HG02840 (cell line): ENCODE data around the gene FPGS.

Experiments used
- ATAC-seq: cut with Tn5 transposase; IDR thresholded peaks from one replicate; pipeline ENCODE4 v1.9.1; 2021; ENCODE audit warnings: mild to moderate bottlenecking, moderate library complexity, moderate number of reproducible peaks; ENCODE audit not compliant: unreplicated experiment, low FRiP score

The FPGS gene

DNA sequence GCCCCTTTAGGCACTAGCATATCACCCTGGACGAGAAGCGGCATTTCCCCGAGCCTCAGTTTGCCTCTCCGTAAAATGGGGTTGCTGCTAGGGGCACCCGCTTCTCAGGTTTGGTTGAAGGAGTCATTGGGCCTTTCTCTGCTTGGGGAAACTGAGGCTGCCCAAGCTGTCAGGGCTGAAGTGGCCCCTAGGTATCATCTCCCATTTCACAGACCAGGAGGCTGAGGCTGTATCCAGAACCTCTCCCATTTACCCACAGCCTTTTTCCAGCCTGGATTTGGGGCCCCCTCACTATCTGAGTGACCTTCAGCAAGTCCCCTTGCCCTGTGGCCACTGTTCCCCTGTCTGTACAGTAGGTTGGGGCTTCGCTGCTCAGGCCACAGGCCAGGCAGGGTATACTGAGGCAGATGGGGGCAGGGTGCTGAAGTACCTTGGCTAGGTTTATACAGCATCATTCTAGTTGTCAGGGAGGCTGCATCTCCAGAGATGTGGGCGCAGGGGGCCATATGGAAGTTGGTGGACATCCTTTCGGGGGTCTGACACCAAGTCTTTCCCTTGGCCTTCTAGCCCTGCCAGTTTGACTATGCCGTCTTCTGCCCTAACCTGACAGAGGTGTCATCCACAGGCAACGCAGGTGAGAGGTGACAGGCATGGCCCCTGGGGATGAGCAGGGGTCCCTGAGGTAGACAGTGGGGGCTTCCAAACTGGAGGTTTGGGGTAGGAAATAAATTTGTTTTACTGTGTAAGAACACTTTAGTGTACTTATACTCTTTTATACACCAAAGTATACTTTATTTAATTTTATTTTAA is 7.9 kb downstream of the FPGS start:
- no peak for ATAC-seq

- no peak for ATAC-seq
These were observed 9.3 kb downstream of the FPGS start for GRCh38 chr9:127812011-127812410.

DNA sequence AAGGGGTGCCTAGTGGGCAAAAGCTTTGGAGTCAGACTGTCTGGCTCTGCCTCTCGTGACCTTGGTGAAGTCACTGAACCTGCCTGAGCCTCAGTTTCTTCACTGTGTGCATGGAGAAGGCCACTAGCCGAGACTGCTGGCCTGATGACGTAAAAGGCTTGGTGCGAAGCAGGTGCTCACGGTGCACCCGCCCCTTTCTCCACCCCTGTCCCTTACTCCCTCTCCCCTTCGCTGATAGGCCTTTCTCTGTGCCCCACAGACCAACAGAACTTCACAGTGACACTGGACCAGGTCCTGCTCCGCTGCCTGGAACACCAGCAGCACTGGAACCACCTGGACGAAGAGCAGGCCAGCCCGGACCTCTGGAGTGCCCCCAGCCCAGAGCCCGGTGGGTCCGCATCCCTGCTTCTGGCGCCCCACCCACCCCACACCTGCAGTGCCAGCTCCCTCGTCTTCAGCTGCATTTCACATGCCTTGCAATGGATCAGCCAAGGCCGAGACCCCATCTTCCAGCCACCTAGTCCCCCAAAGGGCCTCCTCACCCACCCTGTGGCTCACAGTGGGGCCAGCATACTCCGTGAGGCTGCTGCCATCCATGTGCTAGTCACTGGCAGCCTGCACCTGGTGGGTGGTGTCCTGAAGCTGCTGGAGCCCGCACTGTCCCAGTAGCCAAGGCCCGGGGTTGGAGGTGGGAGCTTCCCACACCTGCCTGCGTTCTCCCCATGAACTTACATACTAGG is 10.4 kb downstream of the FPGS start:
- no peak for ATAC-seq

- ATAC-seq = no peak
These were observed 11.1 kb downstream of the FPGS start for GRCh38 chr9:127813686-127814226.

- ATAC-seq = no peak
These were observed 12.2 kb downstream of the FPGS start for GRCh38 chr9:127814619-127815511.

DNA sequence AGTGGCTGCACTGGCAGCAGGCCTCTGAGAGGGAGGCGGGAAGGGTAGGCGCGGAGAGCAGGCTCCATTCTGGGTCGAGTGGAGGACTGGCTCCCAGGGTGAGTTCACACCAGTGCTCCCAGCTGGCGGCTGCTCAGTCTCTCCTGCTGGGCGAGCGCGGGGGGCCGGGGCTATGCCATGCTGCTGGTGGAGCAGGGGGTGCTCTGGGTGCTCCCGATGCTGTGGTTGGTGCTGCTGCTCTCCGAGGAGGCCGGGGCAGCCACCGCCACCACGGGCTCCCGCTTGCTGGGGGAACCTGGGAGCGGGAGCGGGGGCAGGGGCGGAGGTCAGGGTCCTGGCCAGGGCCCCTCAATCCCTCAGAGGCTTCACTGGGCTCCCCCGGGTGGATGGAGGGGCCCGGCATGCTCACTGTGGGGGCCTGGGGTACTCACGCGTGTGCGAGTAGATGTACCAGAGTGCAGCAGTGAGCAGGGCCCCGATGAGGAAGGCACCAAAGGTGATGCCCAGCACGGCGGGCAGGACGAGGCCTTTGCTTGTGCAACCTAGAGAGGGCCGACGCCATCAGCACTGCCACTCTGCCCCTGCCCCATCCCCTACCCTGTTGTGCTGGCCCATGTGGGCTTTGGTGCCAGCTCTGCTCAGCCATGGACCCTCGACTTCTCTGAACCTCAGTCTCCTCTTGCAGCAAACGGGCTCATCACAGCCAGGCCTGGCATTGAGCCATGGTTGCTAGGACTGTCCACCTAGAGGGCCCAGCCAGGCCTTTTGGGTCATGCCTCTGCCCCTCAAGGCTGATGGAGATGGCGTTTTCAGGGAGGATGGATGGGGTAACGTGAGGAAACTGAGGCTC is 13.1 kb downstream of the FPGS start:
- ATAC-seq = no peak

- ATAC-seq = no peak
These were observed 13.7 kb downstream of the FPGS start for GRCh38 chr9:127816362-127816725.

- ATAC-seq = no peak
These were observed 14.0 kb downstream of the FPGS start for GRCh38 chr9:127816728-127817127.

- ATAC-seq = no peak
These were observed 15.3 kb downstream of the FPGS start for GRCh38 chr9:127817881-127818434.

DNA sequence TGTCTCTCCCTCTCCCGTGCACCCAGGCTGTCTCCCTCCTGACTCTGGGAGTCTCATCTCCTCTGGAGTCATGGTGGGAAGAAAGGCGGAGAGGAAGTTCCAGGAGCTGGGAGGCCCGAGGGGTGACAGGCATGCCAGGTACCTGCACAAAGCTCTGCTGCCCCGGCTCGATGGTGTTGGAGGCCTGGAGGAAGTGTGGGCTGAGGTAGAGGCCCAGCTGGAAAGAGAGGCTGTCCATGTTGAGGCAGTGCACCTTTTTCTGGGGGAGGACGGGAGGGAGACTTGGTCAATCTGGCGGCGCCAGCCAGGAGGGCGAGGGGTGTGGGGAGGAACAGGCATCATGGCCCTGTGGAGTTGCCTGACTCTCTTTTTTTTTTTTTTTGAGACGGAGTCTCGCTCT is 15.9 kb downstream of the FPGS start:
- no peak for ATAC-seq

DNA sequence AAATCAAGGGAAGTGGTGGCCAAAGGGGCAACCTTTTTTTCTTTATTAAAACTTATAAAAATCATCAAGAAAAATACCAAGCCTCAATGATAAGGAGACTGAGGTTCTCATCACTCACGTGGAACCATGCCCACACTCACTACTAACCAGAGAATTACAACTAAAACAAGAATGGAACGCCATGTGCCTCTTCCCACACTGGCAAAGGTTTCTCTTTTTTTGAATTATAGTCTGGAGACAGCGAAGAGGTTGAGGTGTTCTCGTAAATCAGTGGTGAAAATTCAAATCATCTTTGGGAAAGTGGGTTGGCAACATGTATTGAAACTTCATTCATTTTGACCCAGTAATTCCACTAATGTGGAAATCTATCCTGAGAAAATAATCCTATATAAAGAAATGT is 19.4 kb downstream of the FPGS start:
- no peak for ATAC-seq

DNA sequence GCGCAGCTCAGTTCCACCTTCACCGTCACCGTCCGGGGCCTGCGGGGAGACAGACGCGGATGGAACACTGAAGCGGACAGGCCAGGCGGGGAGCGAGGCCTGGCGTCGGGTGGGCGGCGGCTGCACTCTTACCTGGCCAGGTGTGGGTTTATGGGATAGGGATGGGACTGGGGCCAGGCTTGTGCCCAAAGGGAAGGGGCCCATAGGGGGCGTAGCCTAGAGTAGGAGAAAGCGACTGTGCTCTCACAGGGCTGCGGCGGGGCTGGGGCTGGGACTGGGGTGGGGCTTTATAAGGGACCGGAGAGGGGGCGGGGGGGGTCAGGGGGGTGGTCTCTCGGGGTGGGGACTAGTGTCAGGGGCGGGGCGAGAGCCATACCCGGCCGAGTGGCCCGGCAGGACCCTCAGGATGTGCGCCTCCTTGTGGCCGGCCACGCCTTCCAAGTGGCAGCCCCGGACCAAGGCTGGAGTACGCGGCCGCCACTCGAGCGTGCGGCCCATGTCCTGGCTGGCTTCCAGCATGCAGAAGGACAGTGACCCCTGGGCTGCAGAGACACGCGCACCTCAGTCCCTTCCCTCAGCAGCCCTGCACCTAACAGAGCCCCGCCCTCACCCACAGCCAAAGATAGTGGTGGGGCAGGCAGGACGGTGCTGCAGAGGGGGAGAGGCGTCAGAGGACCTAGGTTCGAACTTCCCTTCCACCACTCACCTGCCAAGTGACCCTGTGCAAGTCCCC is 22.8 kb downstream of the FPGS start:
- ATAC-seq = no peak

- ATAC-seq = no peak
These were observed 23.7 kb downstream of the FPGS start for GRCh38 chr9:127826253-127826913.

- no peak for ATAC-seq
These were observed 25.8 kb downstream of the FPGS start for GRCh38 chr9:127828262-127829031.

DNA sequence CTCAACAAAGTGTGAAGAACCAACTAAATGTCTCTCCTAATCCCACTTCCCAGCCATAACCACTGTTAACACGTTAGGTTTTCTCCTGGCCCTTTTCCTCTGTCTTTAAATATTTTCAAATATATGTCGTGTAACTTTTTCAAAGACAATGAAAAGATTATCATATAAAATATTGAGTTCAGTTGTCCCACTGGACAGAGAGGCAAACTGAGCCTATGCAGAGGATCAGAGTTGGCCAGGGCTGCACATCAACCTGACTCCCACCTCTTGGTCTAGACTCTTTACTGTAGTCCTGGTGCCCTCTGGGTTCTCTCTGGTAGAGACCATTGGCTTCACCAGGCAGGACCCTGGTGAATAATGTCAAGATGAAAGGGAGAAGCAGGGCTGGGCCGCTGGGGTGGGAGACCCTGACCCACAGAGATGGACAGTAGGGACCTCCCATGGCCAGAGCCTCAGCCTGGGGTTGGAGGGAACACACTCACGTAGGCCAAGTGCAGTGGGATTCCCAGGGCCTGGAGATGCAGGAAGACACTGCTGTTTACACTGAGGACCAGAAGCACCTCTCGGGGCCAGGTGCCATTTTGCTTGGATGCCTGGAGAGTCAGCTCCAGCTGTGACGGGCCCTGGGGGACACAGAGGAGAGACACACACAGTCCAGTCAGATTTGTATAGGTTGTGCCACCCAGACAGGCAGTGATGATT is 26.7 kb downstream of the FPGS start:
- no peak for ATAC-seq

DNA sequence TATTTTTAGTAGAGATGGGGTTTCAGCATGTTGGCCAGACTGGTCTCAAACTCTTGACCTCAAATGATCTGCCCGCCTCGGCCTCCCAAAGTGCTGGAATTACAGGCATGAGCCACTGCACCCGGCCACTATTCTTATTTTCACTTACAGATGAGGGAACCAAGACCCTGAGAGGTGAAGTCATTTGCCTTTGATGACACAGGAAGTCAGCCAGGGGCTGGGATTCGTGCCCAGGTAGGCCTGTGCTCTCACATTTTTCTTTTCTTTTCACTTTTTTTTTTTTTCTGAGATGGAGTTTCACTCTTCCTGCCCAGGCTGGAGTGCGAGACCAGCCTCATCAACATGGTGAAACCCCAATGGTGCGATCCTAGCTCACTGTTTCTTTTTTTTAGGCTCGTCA is 29.6 kb downstream of the FPGS start:
- no peak for ATAC-seq

DNA sequence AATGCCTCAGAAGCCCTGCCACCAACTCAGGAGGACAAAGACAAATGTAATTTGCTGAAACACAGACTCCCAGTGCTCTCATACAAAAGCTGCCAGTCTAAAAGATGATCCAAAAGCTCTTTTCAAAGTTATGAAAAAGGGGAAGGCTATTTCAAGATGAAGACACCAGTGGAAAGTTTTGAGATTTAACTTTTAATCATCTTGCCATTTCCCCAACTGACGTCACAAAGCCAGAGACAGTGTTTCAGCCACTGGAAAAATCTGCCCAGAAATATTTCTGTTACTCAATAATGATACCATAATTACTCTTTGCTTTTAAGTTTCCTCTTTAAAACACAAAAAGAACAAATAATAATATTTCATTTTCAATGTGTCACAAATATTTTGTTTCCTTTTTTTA is 30.9 kb downstream of the FPGS start:
- no peak for ATAC-seq
